H9 (cell line): ENCODE measurements around the gene ANO6. TPM values are rescaled to one million over a fixed set of nuclear protein-coding genes. Genes with fewer than 3 reads are reported as not detected.

ENCODE experiments used
- DNase-seq: peaks from one replicate; pipeline ENCODE4 v3.0.0-alpha.2; 2017
- H2AFZ ChIP-seq: one replicate; pipeline ENCODE4 v1.6.1; 2013; ENCODE audit warnings: mild to moderate bottlenecking, low read length, control low read depth, moderate library complexity
- H2AK5ac ChIP-seq: 2 replicates; pipeline ENCODE4 v1.6.1; 2013; ENCODE audit warnings: low read length, control low read depth, mixed read lengths; ENCODE audit not compliant: insufficient read length
- H2BK120ac ChIP-seq: one replicate; pipeline ENCODE4 v1.6.1; 2013; ENCODE audit warnings: low read depth, mild to moderate bottlenecking, low read length, control low read depth, inconsistent platforms; ENCODE audit not compliant: poor library complexity, severe bottlenecking
- H2BK12ac ChIP-seq: 2 replicates; pipeline ENCODE4 v1.6.1; 2013; ENCODE audit warnings: low read length, control low read depth, mixed read lengths, low read depth; ENCODE audit not compliant: insufficient read length
- H2BK15ac ChIP-seq: 2 replicates; pipeline ENCODE4 v1.6.1; 2013; ENCODE audit warnings: low read depth, low read length, control low read depth
- H2BK20ac ChIP-seq: one replicate; pipeline ENCODE4 v1.6.1; 2013; ENCODE audit warnings: low read depth, mild to moderate bottlenecking, low read length, control low read depth, inconsistent platforms; ENCODE audit not compliant: poor library complexity, severe bottlenecking
- H2BK5ac ChIP-seq: 2 replicates; pipeline ENCODE4 v1.6.1; 2013; ENCODE audit warnings: low read length, control low read depth, mixed read lengths; ENCODE audit not compliant: insufficient read length
- H3K14ac ChIP-seq: 2 replicates; pipeline ENCODE4 v1.6.1; 2013; ENCODE audit warnings: low read length, control low read depth; ENCODE audit not compliant: insufficient read depth
- H3K18ac ChIP-seq: 2 replicates; pipeline ENCODE4 v1.6.1; 2013; ENCODE audit warnings: low read depth, mild to moderate bottlenecking, mixed read lengths, low read length, control low read depth; ENCODE audit not compliant: insufficient read length
- H3K23ac ChIP-seq: 2 replicates; pipeline ENCODE4 v1.6.1; 2013; ENCODE audit warnings: low read length, control low read depth, mixed read lengths, low read depth; ENCODE audit not compliant: insufficient read length
- H3K23me2 ChIP-seq: 2 replicates; pipeline ENCODE4 v1.6.1; 2013; ENCODE audit warnings: low read depth, mild to moderate bottlenecking, mixed read lengths, low read length, control low read depth; ENCODE audit not compliant: insufficient read length, poor library complexity, severe bottlenecking
- H3K27ac ChIP-seq: 2 replicates; pipeline ENCODE4 v1.5.1; 2013; ENCODE audit warnings: low read length, control low read depth, mixed read lengths, low read depth; ENCODE audit not compliant: insufficient read length
- H3K27me3 ChIP-seq: 2 replicates; pipeline ENCODE4 v1.6.1; 2013; ENCODE audit warnings: low read length, control low read depth, inconsistent platforms; ENCODE audit not compliant: insufficient read depth
- H3K4ac ChIP-seq: 2 replicates; pipeline ENCODE4 v1.6.1; 2013; ENCODE audit warnings: low read depth, mild to moderate bottlenecking, control low read depth, inconsistent platforms, low read length, moderate library complexity
- H3K4me1 ChIP-seq: 2 replicates; pipeline ENCODE4 v1.6.1; 2013; ENCODE audit warnings: low read length, control low read depth, inconsistent platforms; ENCODE audit not compliant: insufficient read depth
- H3K4me2 ChIP-seq: 2 replicates; pipeline ENCODE4 v1.6.1; 2013; ENCODE audit warnings: low read length, control low read depth, mixed read lengths; ENCODE audit not compliant: insufficient read length, insufficient read depth
- H3K56ac ChIP-seq: 2 replicates; pipeline ENCODE4 v1.6.1; 2013; ENCODE audit warnings: low read depth, mild to moderate bottlenecking, mixed read lengths, low read length, control low read depth; ENCODE audit not compliant: insufficient read length
- H3K79me1 ChIP-seq: 2 replicates; pipeline ENCODE4 v1.6.1; 2013; ENCODE audit warnings: low read depth, mild to moderate bottlenecking, moderate library complexity, low read length, control low read depth, inconsistent platforms; ENCODE audit not compliant: insufficient read depth, poor library complexity, severe bottlenecking
- H3K79me2 ChIP-seq: 2 replicates; pipeline ENCODE4 v1.6.1; 2013; ENCODE audit warnings: low read length, control low read depth, inconsistent platforms; ENCODE audit not compliant: insufficient read depth
- H3K9ac ChIP-seq: 2 replicates; pipeline ENCODE4 v1.6.1; 2013; ENCODE audit warnings: low read length, control low read depth, mixed read lengths; ENCODE audit not compliant: insufficient read length; ENCODE audit errors: extremely low read depth
- H3K9me3 ChIP-seq: one replicate; pipeline ENCODE4 v1.6.1; 2013; ENCODE audit warnings: low read depth, low read length, inconsistent platforms; ENCODE audit not compliant: control insufficient read depth
- H3T11ph ChIP-seq: one replicate; pipeline ENCODE4 v1.6.1; 2013; ENCODE audit warnings: mild to moderate bottlenecking, low read length, control low read depth, inconsistent platforms
- H4K20me1 ChIP-seq: one replicate; pipeline ENCODE4 v1.6.1; 2013; ENCODE audit not compliant: control insufficient read depth, insufficient read length, insufficient read depth
- H4K5ac ChIP-seq: 2 replicates; pipeline ENCODE4 v1.6.1; 2013; ENCODE audit warnings: low read depth, mild to moderate bottlenecking, mixed read lengths, low read length, control low read depth; ENCODE audit not compliant: insufficient read length
- H4K8ac ChIP-seq: replicated peaks from 2 replicates; pipeline ENCODE4 v1.6.1; 2013; ENCODE audit warnings: low read length, control low read depth, mixed read lengths, low read depth; ENCODE audit not compliant: insufficient read length
- H4K91ac ChIP-seq: 2 replicates; pipeline ENCODE4 v1.6.1; 2013; ENCODE audit warnings: low read depth, mild to moderate bottlenecking, moderate library complexity, mixed read lengths, low read length, control low read depth; ENCODE audit not compliant: insufficient read length
- H3K27ac Mint-ChIP-seq, 3 experiments: 2 replicates in 2 of 3; 3 replicates in 1 of 3; pipeline ENCODE4 v1.8.0; 2020 to 2021; ENCODE audit warnings: mixed read lengths in 3 of 3, mild to moderate bottlenecking in 1 of 3, moderate library complexity in 1 of 3
- H3K27me3 Mint-ChIP-seq: 2 replicates; pipeline ENCODE4 v1.8.0; 2021; ENCODE audit warnings: low read depth, mild to moderate bottlenecking, moderate library complexity, mixed read lengths
- H3K36me3 Mint-ChIP-seq, 3 experiments: 2 replicates in 2 of 3; 3 replicates in 1 of 3; pipeline ENCODE4 v1.8.0; 2020 to 2021; ENCODE audit warnings: low read depth in 3 of 3, mixed read lengths in 3 of 3; ENCODE audit not compliant: insufficient read depth in 1 of 3
- H3K4me1 Mint-ChIP-seq, 2 experiments: 2 replicates each; pipeline ENCODE4 v1.8.0; 2020; ENCODE audit warnings: mixed read lengths in 2 of 2
- H3K4me3 Mint-ChIP-seq, 2 experiments: 2 replicates in 1 of 2; 3 replicates in 1 of 2; pipeline ENCODE4 v1.8.0; 2020 to 2021; ENCODE audit warnings: mild to moderate bottlenecking in 2 of 2, mixed read lengths in 2 of 2, moderate library complexity in 1 of 2
- H3K9me3 Mint-ChIP-seq, 2 experiments: 2 replicates in 1 of 2; 3 replicates in 1 of 2; pipeline ENCODE4 v1.8.0; 2020; ENCODE audit warnings: mild to moderate bottlenecking in 2 of 2, mixed read lengths in 2 of 2, moderate library complexity in 1 of 2
- CTCF ChIP-seq: fragments of 200-600 bp; sonication (generic); conservative IDR thresholded peaks from 3 replicates; pipeline ENCODE4 v1.8.0; 2021; ENCODE audit warnings: antibody characterized with exemption, mild to moderate bottlenecking
- WGBS: extraction: QIAGEN DNeasy Blood & Tissue Kit; methylation state at CpG from one replicate; pipeline ENCODE4 v1.1.7; 2013; ENCODE audit warnings: missing lambda C conversion rate, low lambda C conversion rate, mixed read lengths; ENCODE audit not compliant: insufficient read length; ENCODE audit errors: extremely low coverage; 5-methylcytosine and 5-hydroxymethylcytosine counted together
- total RNA-seq: library from RNA; stranded (reverse); gene quantifications from 2 replicates; pipeline ENCODE4 v1.2.1, GENCODE V29; 2021

Gene ANO6
- total RNA-seq, 1 experiment from 2014 or later = 24.3 TPM

DNA sequence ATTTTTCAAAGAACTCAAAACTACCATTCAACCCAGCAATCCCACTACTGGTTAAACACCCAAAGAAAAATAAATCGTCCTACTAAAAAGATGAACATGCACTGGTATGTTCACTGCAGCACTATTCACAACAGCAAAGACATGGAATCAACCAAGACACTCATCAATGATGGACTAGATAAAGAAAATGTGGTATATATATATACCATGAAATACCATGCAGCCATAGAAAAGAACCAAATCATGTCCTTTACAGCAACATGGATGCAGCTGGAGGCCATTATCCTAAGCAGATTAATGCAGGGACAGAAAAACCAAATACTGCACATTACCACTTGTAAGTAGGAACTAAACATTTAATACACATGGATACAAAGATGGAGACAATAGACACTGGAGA is 3.8 kb upstream of the ANO6 start:
- Histone ChIP-seq H2AFZ (no peak overlapping the region), H3K4ac (no peak overlapping the region), H3K23me2 (peaks cover 8% of the 10 kb centered on the region), H3K4me1 (no peaks in the 10 kb centered on the region), H4K20me1 (no peaks in the 10 kb centered on the region), H2BK5ac (no peak overlapping the region), H3K79me2 (no peaks in the 10 kb centered on the region), H3K9ac (no peak overlapping the region), H3K56ac (no peak overlapping the region), H2BK15ac (no peak overlapping the region), H3T11ph (no peak overlapping the region), H3K79me1 (no peaks in the 10 kb centered on the region), H2AK5ac (no peak overlapping the region), H2BK120ac (no peak overlapping the region), H4K91ac (no peak overlapping the region), H2BK20ac (no peak overlapping the region), H3K14ac (no peak overlapping the region), H3K18ac (no peak overlapping the region), H3K4me2 (no peak overlapping the region), H3K9me3 (no peaks in the 10 kb centered on the region), H3K27ac (no peak overlapping the region), H2BK12ac (no peak overlapping the region), H4K8ac (no peak overlapping the region), H3K23ac (no peak overlapping the region), H3K27me3 (no peaks in the 10 kb centered on the region), H4K5ac (no peak overlapping the region)
- TF ChIP-seq CTCF = no peak
- Mint-ChIP-seq H3K27ac (no peak overlapping the region), H3K9me3 (no peaks in the 10 kb centered on the region; a peak in 1 of 5 replicates), H3K36me3 (no peaks in the 10 kb centered on the region; a peak in 1 of 7 replicates), H3K4me1 (peaks cover 13 to 19% of the 10 kb centered on the region in 2 experiments), H3K4me3 (no peak overlapping the region), H3K27me3 (no peaks in the 10 kb centered on the region)
- WGBS = no CpG with 5 or more reads among the region's 1 CpG
- no peak for DNase-seq
